Progenitor cell of endocrine pancreas (in vitro differentiated cells): ENCODE measurements around the gene LINGO4. TPM values are rescaled to one million over a fixed set of nuclear protein-coding genes. Genes with fewer than 3 reads are reported as not detected.

ENCODE experiments used
- DNase-seq: peaks from one replicate; pipeline ENCODE4 v3.0.0; 2021; ENCODE audit warnings: low spot score; ENCODE audit not compliant: unreplicated experiment
- H3K27ac Mint-ChIP-seq: 2 replicates; pipeline ENCODE4 v1.8.0; 2021; ENCODE audit warnings: mild to moderate bottlenecking, moderate library complexity, mixed read lengths
- H3K27me3 Mint-ChIP-seq: 2 replicates; pipeline ENCODE4 v1.8.0; 2021; ENCODE audit warnings: mixed read lengths
- H3K36me3 Mint-ChIP-seq: 2 replicates; pipeline ENCODE4 v1.8.0; 2022; ENCODE audit warnings: mixed read lengths; ENCODE audit not compliant: insufficient read depth
- H3K4me1 Mint-ChIP-seq: 2 replicates; pipeline ENCODE4 v1.8.0; 2021; ENCODE audit warnings: low read depth, mixed read lengths
- H3K4me3 Mint-ChIP-seq: 2 replicates; pipeline ENCODE4 v1.8.0; 2021; ENCODE audit warnings: low read depth, mild to moderate bottlenecking, moderate library complexity, mixed read lengths
- H3K9me3 Mint-ChIP-seq: 2 replicates; pipeline ENCODE4 v1.8.0; 2021; ENCODE audit warnings: low read depth, mixed read lengths
- CTCF ChIP-seq: fragments of 200-600 bp; sonication (generic); IDR thresholded peaks from one replicate; pipeline ENCODE4 v1.5.0; 2021; ENCODE audit warnings: antibody characterized with exemption, mild to moderate bottlenecking; ENCODE audit not compliant: unreplicated experiment
- total RNA-seq: library from RNA; stranded (reverse); gene quantifications from 2 replicates; pipeline ENCODE4 v1.2.1, GENCODE V29; 2021

LINGO4 gene
- total RNA-seq, 1 donor from 2014 or later, result not detected

GRCh38 chr1:151802372-151802771 is 2.8 kb downstream of the LINGO4 start:
- H3K9me3 Mint-ChIP-seq, result no peaks in the 10 kb centered on the region
- no peak for DNase-seq
- H3K36me3 Mint-ChIP-seq, result no peaks in the 10 kb centered on the region
- no peak for TF ChIP-seq CTCF
- no peaks in the 10 kb centered on the region for H3K4me1 Mint-ChIP-seq
- no peak overlapping the region for H3K27ac Mint-ChIP-seq
- H3K27me3 Mint-ChIP-seq, result peaks cover 40% of the 10 kb centered on the region
- H3K4me3 Mint-ChIP-seq, result no peak overlapping the region

GRCh38 chr1:151801846-151802245 is 3.4 kb downstream of the LINGO4 start:
- Mint-ChIP-seq H3K27ac (no peak overlapping the region), H3K9me3 (no peaks in the 10 kb centered on the region), H3K4me1 (no peaks in the 10 kb centered on the region), H3K36me3 (no peaks in the 10 kb centered on the region), H3K4me3 (no peak overlapping the region), H3K27me3 (peaks cover 40% of the 10 kb centered on the region)
- no peak for TF ChIP-seq CTCF
- DNase-seq, result no peak

- Mint-ChIP-seq H3K4me1 (no peaks in the 10 kb centered on the region), H3K9me3 (no peaks in the 10 kb centered on the region), H3K27ac (no peak overlapping the region), H3K27me3 (peaks cover 37% of the 10 kb centered on the region), H3K36me3 (no peaks in the 10 kb centered on the region), H3K4me3 (no peak overlapping the region)
- TF ChIP-seq CTCF, result no peak
- DNase-seq, result no peak
Observed at GRCh38 chr1:151801310-151801820, 3.9 kb downstream of the LINGO4 start.

GRCh38 chr1:151800830-151801229 is 4.4 kb downstream of the LINGO4 start:
- TF ChIP-seq CTCF, result no peak
- DNase-seq, result no peak
- Mint-ChIP-seq H3K4me3 (no peak overlapping the region), H3K9me3 (no peaks in the 10 kb centered on the region), H3K4me1 (no peaks in the 10 kb centered on the region), H3K36me3 (no peaks in the 10 kb centered on the region), H3K27me3 (peaks cover 34% of the 10 kb centered on the region), H3K27ac (no peak overlapping the region)

GRCh38 chr1:151799179-151800022 is 5.8 kb downstream of the LINGO4 start:
- no peaks in the 10 kb centered on the region for H3K36me3 Mint-ChIP-seq
- no peak for DNase-seq

More at GRCh38 chr1:151799179-151800022, 5.8 kb downstream of the LINGO4 start:
- Mint-ChIP-seq H3K4me3 (no peak overlapping the region), H3K27ac (no peak overlapping the region), H3K4me1 (no peaks in the 10 kb centered on the region), H3K27me3 (peaks cover 29% of the 10 kb centered on the region), H3K9me3 (no peaks in the 10 kb centered on the region)
- no peak for TF ChIP-seq CTCF
